Effector memory CD8-positive, alpha-beta T cell (primary cell): ENCODE measurements around the gene KIF26B.

Source experiments
- ATAC-seq: fragments of 150-1000 bp; cut with Tn5 transposase; replicated peaks from 2 replicates; pipeline ENCODE4 v1.10.0; 2021; ENCODE audit warnings: mild to moderate bottlenecking, moderate library complexity
- DNase-seq, 3 experiments: peaks; one replicate each; pipeline ENCODE4 v3.0.0; 2021
- H3K27ac Mint-ChIP-seq, 2 donors: one replicate each; pipeline ENCODE4 v1.8.0; 2022; ENCODE audit warnings: mild to moderate bottlenecking in 2 of 2, mixed read lengths in 2 of 2, moderate library complexity in 2 of 2
- H3K27me3 Mint-ChIP-seq, 2 donors: one replicate each; pipeline ENCODE4 v1.8.0; 2022; ENCODE audit warnings: mixed read lengths in 2 of 2
- H3K36me3 Mint-ChIP-seq: one replicate; pipeline ENCODE4 v1.8.0; 2022; ENCODE audit warnings: mild to moderate bottlenecking, moderate library complexity, mixed read lengths; ENCODE audit not compliant: insufficient read depth
- H3K4me1 Mint-ChIP-seq, 2 donors: one replicate each; pipeline ENCODE4 v1.8.0; 2022; ENCODE audit warnings: low read depth in 2 of 2, mixed read lengths in 2 of 2
- H3K4me3 Mint-ChIP-seq, 2 donors: one replicate each; pipeline ENCODE4 v1.8.0; 2022; ENCODE audit warnings: mild to moderate bottlenecking in 2 of 2, mixed read lengths in 2 of 2, moderate library complexity in 2 of 2
- H3K9me3 Mint-ChIP-seq, 2 donors: one replicate each; pipeline ENCODE4 v1.8.0; 2022; ENCODE audit warnings: mixed read lengths in 2 of 2

The KIF26B gene

DNA sequence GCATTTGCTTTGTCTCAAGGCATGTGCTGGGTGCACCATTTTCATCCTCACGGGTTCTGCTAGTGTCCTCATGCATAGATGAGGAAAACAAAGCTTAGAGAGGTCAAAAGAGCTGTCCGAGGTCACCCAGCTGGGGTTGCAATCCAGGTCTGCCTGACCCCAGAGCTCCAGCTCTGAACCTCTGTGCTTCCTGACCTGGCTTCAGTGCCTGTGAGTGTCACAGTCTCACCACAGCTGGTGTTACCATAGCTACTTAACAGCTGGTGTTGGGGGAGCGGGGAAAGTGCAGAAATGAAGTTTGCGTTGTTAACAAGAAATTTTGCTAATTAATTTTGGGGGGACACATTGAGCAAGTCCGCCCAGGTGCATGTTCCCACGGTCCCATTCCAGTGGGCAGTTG is 328.5 kb downstream of the KIF26B start:
- no peak overlapping the region for H3K4me3 Mint-ChIP-seq
- no peaks in the 10 kb centered on the region for H3K4me1 Mint-ChIP-seq
- ATAC-seq (no peak), DNase-seq (no peak)
- no peaks in the 10 kb centered on the region for H3K36me3 Mint-ChIP-seq
- no peak overlapping the region for H3K27ac Mint-ChIP-seq
- no peaks in the 10 kb centered on the region for H3K27me3 Mint-ChIP-seq
- no peaks in the 10 kb centered on the region for H3K9me3 Mint-ChIP-seq

DNA sequence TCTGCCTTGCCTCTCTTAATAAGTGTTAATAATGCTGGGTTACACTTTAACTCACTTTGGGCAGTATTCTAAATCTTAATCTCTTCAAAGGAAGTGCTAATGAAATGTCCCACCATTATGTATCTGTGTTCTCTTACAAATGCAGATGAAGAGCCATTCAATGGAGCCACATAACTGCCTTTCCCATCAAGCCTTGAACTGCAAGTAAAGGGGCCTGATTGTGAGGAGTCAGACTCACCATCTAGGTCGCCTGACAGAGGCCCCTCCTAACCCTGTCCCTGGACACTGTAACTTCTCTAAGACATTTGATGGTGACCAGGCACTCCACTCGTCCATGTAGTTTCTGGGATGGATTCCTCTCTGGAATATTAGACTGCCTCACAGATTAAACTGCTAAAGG is 329.4 kb downstream of the KIF26B start:
- Mint-ChIP-seq H3K27me3 (no peaks in the 10 kb centered on the region), H3K4me1 (no peaks in the 10 kb centered on the region), H3K4me3 (no peak overlapping the region), H3K9me3 (no peaks in the 10 kb centered on the region), H3K36me3 (no peaks in the 10 kb centered on the region), H3K27ac (no peak overlapping the region)
- DNase-seq (no peak), ATAC-seq (no peak)

DNA sequence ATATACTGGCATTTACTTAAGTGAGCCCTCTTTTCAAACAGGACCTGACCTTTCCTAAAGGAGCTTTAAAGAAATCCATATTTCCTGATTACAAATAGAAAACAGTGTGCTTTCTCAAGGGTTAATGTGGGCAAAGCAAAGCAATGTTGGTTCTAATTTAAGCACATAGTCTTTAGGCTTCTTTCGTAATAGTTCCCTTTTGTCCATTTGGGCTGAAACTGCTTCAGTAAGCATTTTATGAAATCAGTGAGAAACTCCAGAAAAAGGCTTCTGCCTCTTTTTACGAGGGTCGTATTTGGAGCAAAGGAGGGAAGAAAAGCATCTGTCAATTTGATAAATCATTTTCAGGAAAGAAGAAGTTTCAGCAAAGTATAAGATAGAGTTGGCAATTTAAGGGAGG is 331.2 kb downstream of the KIF26B start:
- Mint-ChIP-seq H3K27me3 (no peaks in the 10 kb centered on the region), H3K4me3 (no peak overlapping the region), H3K4me1 (no peaks in the 10 kb centered on the region), H3K27ac (no peak overlapping the region), H3K9me3 (no peaks in the 10 kb centered on the region), H3K36me3 (no peaks in the 10 kb centered on the region)
- DNase-seq (no peak), ATAC-seq (no peak)

DNA sequence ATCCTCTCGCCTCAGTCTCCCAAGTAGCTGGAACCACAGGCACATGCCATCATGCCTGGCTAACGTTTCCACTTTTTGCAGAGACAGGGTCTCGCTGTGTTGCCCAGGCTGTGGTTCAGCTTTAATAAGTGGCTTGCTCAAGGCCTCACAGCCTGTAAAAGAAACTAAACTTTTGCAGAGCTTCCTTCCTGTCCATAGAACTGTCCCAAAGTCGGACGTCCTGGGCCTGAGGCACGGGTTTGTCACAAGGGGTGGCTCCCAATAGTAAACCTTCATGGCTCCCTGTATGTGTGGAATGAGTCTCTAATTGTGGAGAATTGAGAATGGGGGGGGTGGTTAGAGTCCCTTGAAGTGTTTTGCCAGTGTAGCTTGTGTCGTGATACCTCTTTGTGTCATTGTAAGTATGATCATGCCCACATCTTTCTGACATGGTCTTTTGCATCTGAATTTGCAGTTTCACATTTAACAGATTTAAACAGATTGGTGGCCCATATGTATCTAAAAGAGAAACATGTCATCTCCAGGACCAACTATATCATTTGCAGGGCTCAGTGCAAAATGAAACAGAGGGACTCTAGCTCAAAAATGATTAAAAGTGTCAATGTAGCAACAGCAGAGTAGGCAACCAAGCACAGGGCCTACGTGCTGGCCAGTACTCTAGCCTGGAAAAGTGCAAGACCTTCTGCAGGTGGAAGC is 332.1 kb downstream of the KIF26B start:
- no peaks in the 10 kb centered on the region for H3K36me3 Mint-ChIP-seq

DNA sequence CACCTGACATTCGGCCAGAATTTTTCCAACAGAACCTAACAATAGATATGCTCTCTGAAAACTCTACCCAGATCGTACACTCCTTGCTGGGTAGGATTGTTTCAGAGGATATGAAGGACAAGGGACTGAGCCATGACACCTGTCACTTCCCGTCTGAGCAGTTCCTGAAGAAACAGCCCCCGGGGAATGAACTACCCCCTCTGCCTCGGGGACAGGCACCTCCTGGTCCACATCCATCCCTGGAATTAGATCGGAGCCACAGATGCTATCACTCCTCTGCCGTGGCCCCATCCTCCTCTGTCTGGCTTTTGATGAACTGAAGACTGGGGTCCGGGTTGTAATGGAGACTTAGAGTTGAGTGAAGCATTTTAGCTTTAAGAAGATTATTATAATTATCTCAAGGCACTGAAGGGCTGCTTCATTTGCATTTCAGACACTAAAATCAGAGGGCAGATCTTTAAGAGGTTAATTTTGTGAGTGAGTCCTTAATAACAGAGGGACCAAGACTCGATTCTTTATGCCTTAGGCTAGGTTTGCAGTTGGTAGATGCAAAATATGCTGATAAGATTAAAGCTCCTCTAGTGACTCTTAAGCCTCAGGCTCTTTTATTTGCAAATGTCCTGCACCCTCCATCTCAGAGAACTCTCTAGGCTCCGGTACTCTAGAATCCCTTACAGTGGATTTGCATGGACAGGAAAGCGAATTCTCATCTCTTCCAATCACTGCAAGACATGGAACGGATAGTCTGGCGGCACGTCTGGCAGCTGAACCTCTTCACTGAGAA is 333.8 kb downstream of the KIF26B start:
- Mint-ChIP-seq H3K4me1 (no peaks in the 10 kb centered on the region), H3K9me3 (peaks cover 0 to 2% of the 10 kb centered on the region in 2 donors), H3K27me3 (peaks cover 3 to 8% of the 10 kb centered on the region in 2 donors), H3K36me3 (no peaks in the 10 kb centered on the region), H3K27ac (no peak overlapping the region), H3K4me3 (no peak overlapping the region)
- DNase-seq (no peak), ATAC-seq (no peak)

More for the DNA sequence above, 332.1 kb downstream of the KIF26B start:
- no peak overlapping the region for H3K4me3 Mint-ChIP-seq
- peaks cover 0 to 1% of the 10 kb centered on the region in 2 donors for H3K27me3 Mint-ChIP-seq
- H3K9me3 Mint-ChIP-seq: no peaks in the 10 kb centered on the region
- DNase-seq: no peak
- no peak for ATAC-seq
- no peaks in the 10 kb centered on the region for H3K4me1 Mint-ChIP-seq
- no peak overlapping the region for H3K27ac Mint-ChIP-seq

DNA sequence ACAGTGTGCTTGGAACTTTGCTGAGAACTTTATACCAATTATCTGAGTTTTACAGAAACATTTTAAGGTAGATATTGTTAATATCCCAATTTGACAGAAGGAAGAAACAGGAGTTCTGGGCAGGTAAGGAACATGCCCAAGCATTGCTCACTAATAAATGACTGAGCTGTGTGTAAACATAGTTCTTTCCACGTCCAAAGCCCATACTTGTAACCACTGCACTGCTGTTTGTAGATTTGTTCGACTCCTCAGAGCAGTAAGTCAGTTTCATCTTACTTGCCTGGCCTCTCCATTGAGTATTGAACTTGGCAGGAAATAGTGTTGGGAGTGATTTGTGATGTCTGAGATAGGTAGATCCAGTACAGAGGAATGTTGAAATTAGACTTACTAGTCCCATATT is 335.1 kb downstream of the KIF26B start:
- H3K36me3 Mint-ChIP-seq: no peaks in the 10 kb centered on the region
- no peak overlapping the region for H3K27ac Mint-ChIP-seq
- no peak for DNase-seq
- no peak overlapping the region for H3K4me3 Mint-ChIP-seq
- no peaks in the 10 kb centered on the region for H3K4me1 Mint-ChIP-seq
- no peak for ATAC-seq
- peaks cover 6 to 12% of the 10 kb centered on the region in 2 donors for H3K27me3 Mint-ChIP-seq
- peaks cover 0 to 2% of the 10 kb centered on the region in 2 donors for H3K9me3 Mint-ChIP-seq

DNA sequence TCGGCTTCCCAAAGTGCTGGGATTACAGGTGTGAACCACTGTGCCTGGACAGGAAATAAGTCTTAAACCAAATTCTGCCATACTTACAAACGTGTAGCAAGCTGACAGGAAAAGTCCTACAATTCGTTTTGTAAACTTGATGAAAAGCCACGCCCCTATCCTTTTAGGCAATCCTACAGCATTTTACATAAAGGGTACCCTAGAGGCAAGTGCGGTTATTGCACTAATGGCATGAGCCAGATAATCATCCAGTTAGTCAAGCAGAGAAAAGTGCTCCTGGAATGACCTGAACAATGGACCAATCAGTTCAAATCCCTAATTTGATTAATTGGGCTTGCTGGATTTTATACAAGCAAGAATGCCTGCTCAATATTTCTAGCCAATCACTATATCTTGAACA is 338.2 kb downstream of the KIF26B start:
- H3K36me3 Mint-ChIP-seq: no peaks in the 10 kb centered on the region
- peaks cover 0 to 2% of the 10 kb centered on the region in 2 donors for H3K9me3 Mint-ChIP-seq
- no peak overlapping the region for H3K27ac Mint-ChIP-seq
- H3K4me3 Mint-ChIP-seq: no peak overlapping the region
- ATAC-seq: no peak
- DNase-seq: no peak
- H3K4me1 Mint-ChIP-seq: no peaks in the 10 kb centered on the region
- peaks cover 6 to 17% of the 10 kb centered on the region in 2 donors for H3K27me3 Mint-ChIP-seq

DNA sequence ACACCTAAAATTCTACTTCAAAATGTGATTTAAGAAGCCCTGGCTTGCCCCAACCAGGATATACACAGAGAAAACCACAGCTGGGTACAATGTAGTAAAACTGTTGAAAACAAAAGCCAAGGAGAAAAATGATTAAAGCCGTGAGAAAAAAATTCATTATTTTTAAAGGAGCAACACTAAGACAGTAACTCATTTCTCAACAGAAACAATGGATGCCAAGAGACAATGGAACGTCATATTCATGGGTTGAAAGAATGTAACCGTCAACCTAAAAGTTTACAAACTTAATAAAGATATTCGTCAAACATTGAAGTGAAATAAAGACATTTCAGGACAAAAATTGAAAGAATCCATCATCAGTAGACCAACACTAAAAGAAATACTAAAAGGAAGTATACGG is 340.9 kb downstream of the KIF26B start:
- no peaks in the 10 kb centered on the region for H3K36me3 Mint-ChIP-seq
- H3K4me3 Mint-ChIP-seq: no peak overlapping the region
- H3K27me3 Mint-ChIP-seq: peaks cover 6 to 17% of the 10 kb centered on the region in 2 donors
- H3K9me3 Mint-ChIP-seq: peaks cover 0 to 2% of the 10 kb centered on the region in 2 donors
- no peak for ATAC-seq
- H3K27ac Mint-ChIP-seq: no peak overlapping the region
- no peaks in the 10 kb centered on the region for H3K4me1 Mint-ChIP-seq
- no peak for DNase-seq

DNA sequence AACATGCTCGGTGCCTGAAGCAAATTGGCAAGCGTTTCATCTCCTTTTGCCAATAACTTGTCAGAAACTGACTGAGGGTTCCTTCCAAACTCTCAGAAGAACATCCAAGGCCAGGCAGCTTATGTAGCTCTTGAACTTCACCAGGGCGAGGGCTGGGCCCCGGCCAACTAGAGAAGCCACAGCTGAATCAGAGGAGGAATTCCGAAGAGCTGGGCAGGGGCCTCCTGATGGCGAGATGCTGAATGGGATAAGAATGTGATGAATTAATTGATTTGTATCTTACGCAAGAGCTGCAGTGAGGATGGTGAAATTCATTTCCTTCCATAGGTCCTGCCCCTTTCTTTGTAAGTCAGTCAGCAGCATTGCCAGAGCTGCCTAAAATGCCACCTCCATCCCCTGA is 345.8 kb downstream of the KIF26B start:
- no peak for DNase-seq
- Mint-ChIP-seq H3K4me1 (no peaks in the 10 kb centered on the region), H3K9me3 (no peaks in the 10 kb centered on the region), H3K27ac (no peak overlapping the region), H3K4me3 (no peak overlapping the region), H3K27me3 (no peaks in the 10 kb centered on the region), H3K36me3 (no peaks in the 10 kb centered on the region)
- ATAC-seq: no peak

DNA sequence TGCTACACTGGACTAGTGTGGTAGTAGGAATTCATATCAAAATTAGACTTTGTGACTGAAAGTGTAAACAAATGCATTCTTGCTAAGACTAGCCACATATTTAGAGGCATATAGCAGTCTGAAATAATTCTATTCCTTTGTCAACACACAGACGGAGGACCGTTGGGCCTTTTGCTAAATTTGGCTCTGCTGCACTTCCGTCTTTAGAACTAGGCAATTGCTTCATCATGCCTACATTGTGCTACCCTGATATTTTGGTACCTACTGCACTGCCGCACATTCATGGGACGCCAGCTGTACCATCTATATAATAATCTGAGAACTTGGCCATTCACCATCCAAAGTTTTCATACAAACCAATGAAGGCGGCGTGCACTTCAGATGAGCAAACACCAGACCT is 346.8 kb downstream of the KIF26B start:
- no peak for ATAC-seq
- Mint-ChIP-seq H3K27ac (no peak overlapping the region), H3K9me3 (no peaks in the 10 kb centered on the region), H3K27me3 (peaks cover 0 to 2% of the 10 kb centered on the region in 2 donors), H3K36me3 (no peaks in the 10 kb centered on the region), H3K4me3 (no peak overlapping the region), H3K4me1 (no peaks in the 10 kb centered on the region)
- no peak for DNase-seq

DNA sequence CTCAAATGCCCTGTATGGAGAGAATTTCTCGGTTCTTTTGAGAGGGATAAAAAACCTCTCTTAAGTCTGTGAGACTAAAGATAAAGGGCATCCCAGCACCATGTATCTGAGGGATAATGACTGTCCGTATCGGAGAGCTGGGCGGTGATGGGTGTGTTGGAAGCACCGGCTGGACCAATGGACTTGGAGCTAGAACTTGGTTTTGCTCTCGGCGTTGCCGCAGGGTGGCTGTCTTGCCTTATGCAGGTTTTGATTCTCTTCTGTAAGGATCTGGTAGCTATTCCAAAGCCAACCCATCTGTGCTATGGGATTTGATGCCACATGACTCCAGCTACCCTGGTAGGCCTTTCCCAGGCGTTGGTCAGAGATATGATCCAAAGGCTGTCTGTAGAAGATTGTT is 348.8 kb downstream of the KIF26B start:
- Mint-ChIP-seq H3K4me1 (no peaks in the 10 kb centered on the region), H3K36me3 (peaks cover 3% of the 10 kb centered on the region), H3K27ac (no peak overlapping the region), H3K9me3 (peaks cover 0 to 2% of the 10 kb centered on the region in 2 donors), H3K27me3 (peaks cover 0 to 8% of the 10 kb centered on the region in 2 donors), H3K4me3 (no peak overlapping the region)
- DNase-seq (no peak), ATAC-seq (no peak)

DNA sequence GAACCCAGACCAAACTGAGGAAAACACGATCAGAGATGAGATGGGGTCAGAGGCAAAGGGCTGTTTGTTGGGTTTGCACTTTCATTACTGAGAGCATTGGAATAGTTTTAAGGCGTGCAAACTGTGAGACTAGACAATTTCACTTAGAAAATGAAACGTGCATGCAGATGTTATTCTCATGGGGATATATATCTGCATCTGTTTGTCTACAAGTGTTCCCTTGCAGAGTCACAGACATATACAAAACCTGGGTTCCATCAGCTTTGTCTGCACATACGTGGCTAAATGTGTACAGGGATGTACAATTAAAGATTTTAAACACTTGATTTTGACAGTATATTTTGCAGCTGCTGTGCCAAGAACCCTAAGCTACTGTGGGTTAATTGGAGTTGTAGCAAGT is 355.4 kb downstream of the KIF26B start:
- no peak for DNase-seq
- H3K4me3 Mint-ChIP-seq: no peak overlapping the region
- no peaks in the 10 kb centered on the region for H3K4me1 Mint-ChIP-seq
- no peak overlapping the region for H3K27ac Mint-ChIP-seq
- peaks cover 13 to 53% of the 10 kb centered on the region in 2 donors for H3K27me3 Mint-ChIP-seq
- peaks cover 3% of the 10 kb centered on the region for H3K36me3 Mint-ChIP-seq
- peaks cover 5 to 9% of the 10 kb centered on the region in 2 donors for H3K9me3 Mint-ChIP-seq
- ATAC-seq: no peak

DNA sequence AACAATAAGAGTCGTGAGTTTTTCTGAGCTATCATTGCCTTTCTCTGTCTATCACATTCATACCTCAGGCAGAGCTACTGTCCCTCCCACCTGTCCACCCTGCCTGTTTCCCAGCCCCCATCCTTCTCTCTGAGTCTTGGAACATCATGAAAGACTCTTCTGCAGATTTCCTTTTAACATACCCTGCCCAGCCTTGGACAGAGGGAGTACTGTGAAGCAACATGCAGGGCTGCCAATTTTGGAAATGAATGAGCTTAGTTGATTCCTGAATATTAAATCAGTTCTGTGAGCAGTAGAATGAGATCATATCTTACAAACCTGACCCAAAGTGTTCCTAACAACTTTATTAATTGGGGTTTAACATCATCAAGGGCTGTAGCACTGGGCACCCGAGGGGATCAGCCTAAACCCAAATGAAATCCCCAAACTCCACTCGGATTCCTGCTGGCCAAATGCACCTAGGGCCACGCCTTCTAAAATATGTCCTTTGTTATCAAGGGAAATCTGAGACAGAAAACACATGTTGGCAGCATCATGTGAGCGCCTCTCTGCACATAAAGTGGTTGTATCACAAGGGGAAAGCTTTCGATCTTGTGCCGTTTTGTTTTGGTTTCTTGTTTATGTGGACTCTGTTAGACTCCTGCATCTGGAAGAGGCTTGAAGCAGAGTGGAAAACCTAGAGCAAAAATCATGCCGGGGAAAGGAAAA is 357.6 kb downstream of the KIF26B start:
- Mint-ChIP-seq H3K4me3 (no peak overlapping the region), H3K9me3 (peaks cover 3 to 9% of the 10 kb centered on the region in 2 donors), H3K27ac (no peak overlapping the region), H3K4me1 (no peaks in the 10 kb centered on the region), H3K27me3 (peaks cover 15 to 46% of the 10 kb centered on the region in 2 donors), H3K36me3 (peaks cover 3% of the 10 kb centered on the region)
- DNase-seq: no peak
- no peak for ATAC-seq
